ENCODE data around the gene EDA. TPM values are rescaled to one million over a fixed set of nuclear protein-coding genes. Genes with fewer than 3 reads are reported as not detected.

Gene EDA
- total RNA-seq, 4 donors from 2014 or later: 0.51 to 3.3 (median 1.3) TPM

GRCh38 chrX:69741721-69742120, 125.8 kb downstream of the EDA start:
- Histone ChIP-seq H3K9me3 (no peaks in the 10 kb centered on the region), H3K4me1 (no peaks in the 10 kb centered on the region), H3K36me3 (no peaks in the 10 kb centered on the region), H3K4me3 (no peak overlapping the region), H3K27ac (no peak overlapping the region), H3K27me3 (no peaks in the 10 kb centered on the region)
- in situ Hi-C loops (cut with MboI; ENCODE audit: low sequenced_read_pairs in 4 of 4): no loop called here
- no peak for TF ChIP-seq CTCF (IDR thresholded peaks at IDR 0.05 in 4 of 5, conservative IDR thresholded peaks at IDR 0.05 in 1 of 5)
- TF ChIP-seq POLR2A (IDR thresholded peaks at IDR 0.05): no peak
- DNase-seq (no peak), ATAC-seq (no peak)
- intact Hi-C loops (cut with DNase I; ENCODE audit: low total_unique reads): no loop called here

GRCh38 chrX:69746051-69746450, 130.1 kb downstream of the EDA start:
- no peak overlapping the region for H3K27ac ChIP-seq
- intact Hi-C loops (cut with DNase I; ENCODE audit: low total_unique reads): no loop called here
- in situ Hi-C loops (cut with MboI; ENCODE audit: low sequenced_read_pairs in 4 of 4): no loop called here
- no peaks in the 10 kb centered on the region for H3K36me3 ChIP-seq
- H3K4me3 ChIP-seq: no peak overlapping the region
- no peaks in the 10 kb centered on the region for H3K4me1 ChIP-seq
- DNase-seq (no peak), ATAC-seq (no peak)
- no peaks in the 10 kb centered on the region for H3K9me3 ChIP-seq
- TF ChIP-seq CTCF (IDR thresholded peaks at IDR 0.05 in 4 of 5, conservative IDR thresholded peaks at IDR 0.05 in 1 of 5) (no peak), POLR2A (IDR thresholded peaks at IDR 0.05) (no peak)
- H3K27me3 ChIP-seq: no peaks in the 10 kb centered on the region

- in situ Hi-C loops (cut with MboI; ENCODE audit: low sequenced_read_pairs in 4 of 4) (no loop called here), intact Hi-C loops (cut with DNase I; ENCODE audit: low total_unique reads) (no loop called here)
- Histone ChIP-seq H3K4me1 (no peaks in the 10 kb centered on the region), H3K36me3 (no peaks in the 10 kb centered on the region), H3K27ac (no peak overlapping the region), H3K4me3 (no peak overlapping the region), H3K27me3 (no peaks in the 10 kb centered on the region), H3K9me3 (peaks cover 0 to 5% (median 0%) of the 10 kb centered on the region in 3 donors)
- TF ChIP-seq POLR2A (IDR thresholded peaks at IDR 0.05): no peak
- TF ChIP-seq CTCF (IDR thresholded peaks at IDR 0.05 in 4 of 5, conservative IDR thresholded peaks at IDR 0.05 in 1 of 5): no peak
- no peak for ATAC-seq
- DNase-seq: no peak
These were observed 132.1 kb downstream of the EDA start for GRCh38 chrX:69748055-69748454.

- intact Hi-C loops (cut with DNase I; ENCODE audit: low total_unique reads): no loop called here
- no peak overlapping the region for H3K27ac ChIP-seq
- ATAC-seq (no peak), DNase-seq (no peak)
- no peaks in the 10 kb centered on the region for H3K9me3 ChIP-seq
- in situ Hi-C loops (cut with MboI; ENCODE audit: low sequenced_read_pairs in 4 of 4): no loop called here
- no peaks in the 10 kb centered on the region for H3K27me3 ChIP-seq
- no peak overlapping the region for H3K4me3 ChIP-seq
- no peak for TF ChIP-seq POLR2A (IDR thresholded peaks at IDR 0.05)
- no peak for TF ChIP-seq CTCF (IDR thresholded peaks at IDR 0.05 in 4 of 5, conservative IDR thresholded peaks at IDR 0.05 in 1 of 5)
- H3K36me3 ChIP-seq: no peaks in the 10 kb centered on the region
- H3K4me1 ChIP-seq: no peaks in the 10 kb centered on the region
These were observed 144.2 kb downstream of the EDA start for GRCh38 chrX:69759921-69760625.

GRCh38 chrX:69761633-69762032, 145.7 kb downstream of the EDA start:
- no peak overlapping the region for H3K4me3 ChIP-seq
- no peaks in the 10 kb centered on the region for H3K9me3 ChIP-seq
- intact Hi-C loops (cut with DNase I; ENCODE audit: low total_unique reads): no loop called here
- no peaks in the 10 kb centered on the region for H3K27me3 ChIP-seq
- in situ Hi-C loops (cut with MboI; ENCODE audit: low sequenced_read_pairs in 4 of 4): no loop called here
- H3K27ac ChIP-seq: no peak overlapping the region
- no peak for TF ChIP-seq POLR2A (IDR thresholded peaks at IDR 0.05)
- no peak for TF ChIP-seq CTCF (IDR thresholded peaks at IDR 0.05 in 4 of 5, conservative IDR thresholded peaks at IDR 0.05 in 1 of 5)
- no peaks in the 10 kb centered on the region for H3K4me1 ChIP-seq
- H3K36me3 ChIP-seq: no peaks in the 10 kb centered on the region
- ATAC-seq (no peak), DNase-seq (no peak)

All from gastrocnemius medialis (tissue), 4 donors.